DND-41 (cell line): ENCODE data around the gene TUBB2B.

Experiments used
- ATAC-seq: fragments of 200-7000 bp; cut with Tn5 transposase; 3 replicates; pipeline ENCODE4 v1.9.1; 2021; ENCODE audit warnings: low read depth; ENCODE audit not compliant: insufficient read depth
- DNase-seq: peaks from one replicate; pipeline ENCODE4 v3.0.0-alpha.2; 2020
- H2AFZ ChIP-seq: 2 replicates; pipeline ENCODE4 v1.6.0; 2012; ENCODE audit warnings: low read depth, low read length
- H3K27ac ChIP-seq: 2 replicates; pipeline ENCODE4 v1.5.1; 2012; ENCODE audit warnings: low read length, inconsistent platforms
- H3K27me3 ChIP-seq: fragments of 200-600 bp; sonication (generic); 2 replicates; pipeline ENCODE4 v1.6.0; 2012; ENCODE audit warnings: low read length, mild to moderate bottlenecking, inconsistent platforms; ENCODE audit not compliant: insufficient read depth, poor library complexity
- H3K36me3 ChIP-seq: 2 replicates; pipeline ENCODE4 v1.5.1; 2012; ENCODE audit warnings: low read length, inconsistent platforms; ENCODE audit not compliant: insufficient read depth
- H3K4me1 ChIP-seq: 2 replicates; pipeline ENCODE4 v1.5.1; 2012; ENCODE audit warnings: mild to moderate bottlenecking, low read length; ENCODE audit not compliant: insufficient read depth
- H3K4me2 ChIP-seq: 2 replicates; pipeline ENCODE4 v1.6.0; 2012; ENCODE audit warnings: mild to moderate bottlenecking, moderate library complexity, low read length, inconsistent platforms; ENCODE audit not compliant: insufficient read depth
- H3K4me3 ChIP-seq, 2 experiments: fragments of 200-600 bp in 1 of 2; shearing (Covaris generic) in 1 of 2; 2 replicates each; pipeline ENCODE4 v1.5.1; 2012 to 2016; ENCODE audit warnings: inconsistent platforms in 2 of 2, low read length in 2 of 2, mild to moderate bottlenecking in 2 of 2, low read depth in 1 of 2, moderate library complexity in 1 of 2
- H3K79me2 ChIP-seq: 2 replicates; pipeline ENCODE4 v1.6.0; 2012; ENCODE audit warnings: low read length, inconsistent platforms; ENCODE audit not compliant: insufficient read depth
- H3K9ac ChIP-seq: 2 replicates; pipeline ENCODE4 v1.6.0; 2012; ENCODE audit warnings: low read depth, mild to moderate bottlenecking, inconsistent platforms, low read length, moderate library complexity
- H3K9me3 ChIP-seq: 2 replicates; pipeline ENCODE4 v1.5.1; 2012; ENCODE audit warnings: low read length, moderate library complexity, mild to moderate bottlenecking, inconsistent platforms; ENCODE audit not compliant: insufficient read depth, severe bottlenecking
- H4K20me1 ChIP-seq: 2 replicates; pipeline ENCODE4 v1.6.0; 2012; ENCODE audit warnings: low read length; ENCODE audit not compliant: insufficient read depth
- CTCF ChIP-seq: IDR thresholded peaks from 2 replicates; pipeline ENCODE4 v1.5.1; 2012; ENCODE audit warnings: borderline replicate concordance, low read length, moderate library complexity, mild to moderate bottlenecking; ENCODE audit not compliant: poor library complexity, severe bottlenecking; ENCODE audit errors: extremely low read depth
- EZH2 ChIP-seq: IDR thresholded peaks from 3 replicates; pipeline ENCODE4 v1.6.1; 2012; ENCODE audit warnings: borderline replicate concordance, low read depth, mild to moderate bottlenecking, moderate library complexity, low read length, inconsistent platforms; ENCODE audit not compliant: severe bottlenecking

Gene TUBB2B

GRCh38 chr6:3227363-3228045 is at the start of gene TUBB2B:
TUBB2B (minus strand) TSS chr6:3227653; CDS start chr6:3227543, 110 bp downstream.
- Histone ChIP-seq H3K27me3 (peaks cover 9% of the 10 kb centered on the region), H3K79me2 (no peaks in the 10 kb centered on the region), H3K9ac (no peak within 1 kb of the TSS), H2AFZ (no peak within 1 kb of the TSS), H3K4me3 (no peak within 1 kb of the TSS), H4K20me1 (no peaks in the 10 kb centered on the region), H3K4me2 (no peak within 1 kb of the TSS), H3K27ac (no peak within 1 kb of the TSS), H3K4me1 (no peaks in the 10 kb centered on the region), H3K36me3 (no peaks in the 10 kb centered on the region), H3K9me3 (no peaks in the 10 kb centered on the region)
- TF ChIP-seq CTCF, result no peak
- no peak for TF ChIP-seq EZH2
- DNase-seq, result no peak
- no peak for ATAC-seq

GRCh38 chr6:3277251-3277650 is 49.8 kb upstream of the TUBB2B start:
- peaks cover 26% of the 10 kb centered on the region for H3K36me3 ChIP-seq
- H3K9me3 ChIP-seq, result no peaks in the 10 kb centered on the region
- H3K27me3 ChIP-seq, result no peaks in the 10 kb centered on the region
- DNase-seq (no peak), ATAC-seq (no peak)
- H4K20me1 ChIP-seq, result peaks cover 69% of the 10 kb centered on the region
- no peaks in the 10 kb centered on the region for H3K4me1 ChIP-seq
- H2AFZ ChIP-seq, result no peak overlapping the region
- no peak overlapping the region for H3K4me2 ChIP-seq
- no peak overlapping the region for H3K9ac ChIP-seq
- no peak overlapping the region for H3K27ac ChIP-seq
- no peak overlapping the region for H3K4me3 ChIP-seq
- TF ChIP-seq EZH2 (no peak), CTCF (no peak)
- H3K79me2 ChIP-seq, result peaks cover 13% of the 10 kb centered on the region; the same call in 1 of the 2 replicates

- H4K20me1 ChIP-seq, result peaks cover 74% of the 10 kb centered on the region
Measured at GRCh38 chr6:3276174-3277167, 49.0 kb upstream of the TUBB2B start.

More at GRCh38 chr6:3276174-3277167, 49.0 kb upstream of the TUBB2B start:
- Histone ChIP-seq H3K79me2 (peaks cover 17% of the 10 kb centered on the region; the same call in 1 of the 2 replicates), H3K27me3 (no peaks in the 10 kb centered on the region), H3K4me2 (no peak overlapping the region), H3K4me3 (no peak overlapping the region), H3K36me3 (peaks cover 34% of the 10 kb centered on the region), H3K9me3 (no peaks in the 10 kb centered on the region), H3K4me1 (no peaks in the 10 kb centered on the region), H3K27ac (no peak overlapping the region), H3K9ac (no peak overlapping the region), H2AFZ (no peak overlapping the region)
- no peak for ATAC-seq
- TF ChIP-seq EZH2, result no peak
- no peak for TF ChIP-seq CTCF
- DNase-seq, result no peak
